ENCODE data around the gene FSHR.

Gene FSHR, protein sequence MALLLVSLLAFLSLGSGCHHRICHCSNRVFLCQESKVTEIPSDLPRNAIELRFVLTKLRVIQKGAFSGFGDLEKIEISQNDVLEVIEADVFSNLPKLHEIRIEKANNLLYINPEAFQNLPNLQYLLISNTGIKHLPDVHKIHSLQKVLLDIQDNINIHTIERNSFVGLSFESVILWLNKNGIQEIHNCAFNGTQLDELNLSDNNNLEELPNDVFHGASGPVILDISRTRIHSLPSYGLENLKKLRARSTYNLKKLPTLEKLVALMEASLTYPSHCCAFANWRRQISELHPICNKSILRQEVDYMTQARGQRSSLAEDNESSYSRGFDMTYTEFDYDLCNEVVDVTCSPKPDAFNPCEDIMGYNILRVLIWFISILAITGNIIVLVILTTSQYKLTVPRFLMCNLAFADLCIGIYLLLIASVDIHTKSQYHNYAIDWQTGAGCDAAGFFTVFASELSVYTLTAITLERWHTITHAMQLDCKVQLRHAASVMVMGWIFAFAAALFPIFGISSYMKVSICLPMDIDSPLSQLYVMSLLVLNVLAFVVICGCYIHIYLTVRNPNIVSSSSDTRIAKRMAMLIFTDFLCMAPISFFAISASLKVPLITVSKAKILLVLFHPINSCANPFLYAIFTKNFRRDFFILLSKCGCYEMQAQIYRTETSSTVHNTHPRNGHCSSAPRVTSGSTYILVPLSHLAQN

GRCh38 chr2:49154140-49154539, at the start of gene FSHR:
Gene FSHR, minus strand, starts transcription at chr2:49154515. Its CDS starts 98 bp downstream, at chr2:49154417.
- Mint-ChIP-seq H3K36me3 (ENCODE audit: insufficient read depth) (peaks cover 2% of the 10 kb centered on the region), H3K9me3 (no peaks in the 10 kb centered on the region), H3K4me3 (no peak within 1 kb of the TSS), H3K27ac (ENCODE audit: low read depth) (no peak within 1 kb of the TSS), H3K4me1 (no peaks in the 10 kb centered on the region), H3K27me3 (no peaks in the 10 kb centered on the region)
- no peak for DNase-seq (ENCODE audit: low spot score in 2 of 2)
- no peak for ATAC-seq (replicated peaks; ENCODE audit: extremely low read depth, poor library complexity, severe bottlenecking)

GRCh38 chr2:49199266-49199665, 45.0 kb upstream of the FSHR start:
- H3K4me3 Mint-ChIP-seq, result no peak overlapping the region
- no peak for ATAC-seq (replicated peaks; ENCODE audit: extremely low read depth, poor library complexity, severe bottlenecking)

DNA sequence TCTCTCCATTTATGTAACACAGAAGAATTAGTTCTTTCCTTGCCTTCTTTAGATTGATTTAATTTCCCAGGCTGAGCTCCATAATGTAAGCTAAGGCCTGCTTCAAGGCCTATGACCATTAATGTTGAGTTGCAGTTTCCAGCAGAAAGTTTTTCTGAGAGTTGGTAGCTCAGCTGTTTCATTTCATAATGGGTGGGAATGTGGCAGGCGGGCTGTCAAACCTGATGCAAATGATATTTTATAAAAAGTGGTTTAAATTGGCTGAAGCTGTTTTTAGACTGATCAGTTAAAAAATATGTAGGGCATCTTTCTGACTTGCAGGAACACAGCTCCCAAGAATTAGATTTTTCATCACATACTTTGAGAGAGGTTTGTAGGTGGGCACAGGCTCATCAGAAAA, 40.4 kb upstream of the FSHR start:
- H3K4me3 Mint-ChIP-seq, result no peak overlapping the region
- no peak for ATAC-seq (replicated peaks; ENCODE audit: extremely low read depth, poor library complexity, severe bottlenecking)
- H3K27me3 Mint-ChIP-seq, result no peaks in the 10 kb centered on the region
- DNase-seq (ENCODE audit: low spot score in 2 of 2), result no peak
- no peak overlapping the region for H3K27ac Mint-ChIP-seq (ENCODE audit: low read depth)
- peaks cover 10% of the 10 kb centered on the region for H3K9me3 Mint-ChIP-seq
- no peaks in the 10 kb centered on the region for H3K36me3 Mint-ChIP-seq (ENCODE audit: insufficient read depth)
- H3K4me1 Mint-ChIP-seq, result no peaks in the 10 kb centered on the region

More at GRCh38 chr2:49199266-49199665, 45.0 kb upstream of the FSHR start:
- no peak for DNase-seq (ENCODE audit: low spot score in 2 of 2)
- Mint-ChIP-seq H3K4me1 (no peaks in the 10 kb centered on the region), H3K36me3 (ENCODE audit: insufficient read depth) (no peaks in the 10 kb centered on the region), H3K27ac (ENCODE audit: low read depth) (no peak overlapping the region), H3K27me3 (no peaks in the 10 kb centered on the region), H3K9me3 (peaks cover 18% of the 10 kb centered on the region)

- H3K27ac Mint-ChIP-seq (ENCODE audit: low read depth), result no peak overlapping the region
- peaks cover 9% of the 10 kb centered on the region for H3K9me3 Mint-ChIP-seq
- no peaks in the 10 kb centered on the region for H3K27me3 Mint-ChIP-seq
- DNase-seq (ENCODE audit: low spot score in 2 of 2) (no peak), ATAC-seq (replicated peaks; ENCODE audit: extremely low read depth, poor library complexity, severe bottlenecking) (no peak)
- H3K4me3 Mint-ChIP-seq, result no peak overlapping the region
- H3K4me1 Mint-ChIP-seq, result no peaks in the 10 kb centered on the region
- H3K36me3 Mint-ChIP-seq (ENCODE audit: insufficient read depth), result no peaks in the 10 kb centered on the region
Observed at GRCh38 chr2:49192036-49192435, 37.7 kb upstream of the FSHR start.

DNA sequence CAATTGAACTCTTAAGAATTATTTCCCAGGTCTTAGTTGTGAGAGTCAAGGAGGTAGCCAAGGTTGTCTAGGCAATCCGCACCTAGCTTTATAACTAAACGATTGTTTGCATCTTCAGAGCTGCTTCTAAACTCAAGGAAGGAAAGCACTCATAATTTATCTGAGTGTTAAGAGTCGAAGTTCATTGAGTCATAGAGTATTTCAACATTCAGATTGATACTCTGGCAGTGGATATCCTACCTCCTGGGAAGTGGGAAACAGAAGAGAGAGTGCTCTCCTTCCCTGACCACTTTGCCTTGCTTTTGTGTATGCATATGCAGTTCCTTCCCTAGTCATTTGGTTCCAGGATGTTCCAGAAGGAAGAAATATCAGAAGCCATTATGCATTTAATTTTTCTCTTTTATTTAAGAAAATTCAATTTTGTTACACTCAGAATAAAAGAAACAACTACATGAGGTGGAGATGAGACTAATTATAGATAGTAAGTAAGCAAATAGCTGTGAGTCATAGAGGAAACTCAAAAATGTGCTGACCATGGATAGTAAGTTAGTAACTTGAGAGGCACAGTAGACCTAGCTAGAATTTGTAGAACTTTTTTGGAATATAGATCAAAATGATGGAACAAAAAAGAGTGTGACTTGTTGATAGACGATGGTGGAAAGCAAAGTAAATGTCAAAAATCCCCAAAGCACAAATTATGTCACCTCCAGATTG, 35.4 kb upstream of the FSHR start:
- Mint-ChIP-seq H3K27me3 (no peaks in the 10 kb centered on the region), H3K36me3 (ENCODE audit: insufficient read depth) (no peaks in the 10 kb centered on the region), H3K9me3 (peaks cover 23% of the 10 kb centered on the region), H3K4me3 (no peak overlapping the region), H3K27ac (ENCODE audit: low read depth) (no peak overlapping the region), H3K4me1 (no peaks in the 10 kb centered on the region)
- ATAC-seq (replicated peaks; ENCODE audit: extremely low read depth, poor library complexity, severe bottlenecking) (no peak), DNase-seq (ENCODE audit: low spot score in 2 of 2) (no peak)

- no peak for ATAC-seq (replicated peaks; ENCODE audit: extremely low read depth, poor library complexity, severe bottlenecking)
- Mint-ChIP-seq H3K27me3 (no peaks in the 10 kb centered on the region), H3K9me3 (peaks cover 28% of the 10 kb centered on the region)
Observed at GRCh38 chr2:49186050-49186648, 31.8 kb upstream of the FSHR start.

GRCh38 chr2:49178656-49179055, 24.3 kb upstream of the FSHR start:
- Mint-ChIP-seq H3K4me3 (no peak overlapping the region), H3K27me3 (no peaks in the 10 kb centered on the region), H3K9me3 (peaks cover 11% of the 10 kb centered on the region), H3K36me3 (ENCODE audit: insufficient read depth) (no peaks in the 10 kb centered on the region), H3K27ac (ENCODE audit: low read depth) (no peak overlapping the region), H3K4me1 (no peaks in the 10 kb centered on the region)
- ATAC-seq (replicated peaks; ENCODE audit: extremely low read depth, poor library complexity, severe bottlenecking) (no peak), DNase-seq (ENCODE audit: low spot score in 2 of 2) (no peak)

More at GRCh38 chr2:49186050-49186648, 31.8 kb upstream of the FSHR start:
- Mint-ChIP-seq H3K4me1 (no peaks in the 10 kb centered on the region), H3K27ac (ENCODE audit: low read depth) (no peak overlapping the region), H3K36me3 (ENCODE audit: insufficient read depth) (no peaks in the 10 kb centered on the region), H3K4me3 (no peak overlapping the region)
- no peak for DNase-seq (ENCODE audit: low spot score in 2 of 2)

GRCh38 chr2:49177194-49177593, 22.9 kb upstream of the FSHR start:
- no peak overlapping the region for H3K4me3 Mint-ChIP-seq
- no peaks in the 10 kb centered on the region for H3K4me1 Mint-ChIP-seq
- no peaks in the 10 kb centered on the region for H3K36me3 Mint-ChIP-seq (ENCODE audit: insufficient read depth)
- DNase-seq (ENCODE audit: low spot score in 2 of 2) (no peak), ATAC-seq (replicated peaks; ENCODE audit: extremely low read depth, poor library complexity, severe bottlenecking) (no peak)
- peaks cover 11% of the 10 kb centered on the region for H3K9me3 Mint-ChIP-seq
- no peak overlapping the region for H3K27ac Mint-ChIP-seq (ENCODE audit: low read depth)
- no peaks in the 10 kb centered on the region for H3K27me3 Mint-ChIP-seq

DNA sequence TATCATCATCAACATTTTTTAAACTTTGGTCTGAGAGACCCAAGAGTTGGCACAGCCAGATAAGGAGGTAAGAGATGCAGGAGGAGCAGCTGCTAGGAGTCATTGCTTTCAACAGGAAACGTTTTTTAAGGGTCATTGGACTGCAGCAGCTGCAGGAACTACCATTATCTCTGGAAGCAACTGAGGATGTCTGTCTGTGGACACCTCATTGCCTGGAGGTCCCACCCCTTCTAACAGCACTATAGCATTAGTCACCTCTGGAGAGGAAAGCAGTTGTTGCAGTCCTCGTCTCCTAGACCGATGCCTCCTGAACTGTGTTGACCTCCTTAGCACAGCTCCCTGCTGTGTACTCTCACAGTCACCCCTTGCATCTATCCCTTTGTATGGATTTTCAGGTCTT, 21.5 kb upstream of the FSHR start:
- H3K36me3 Mint-ChIP-seq (ENCODE audit: insufficient read depth), result no peaks in the 10 kb centered on the region
- ATAC-seq (replicated peaks; ENCODE audit: extremely low read depth, poor library complexity, severe bottlenecking), result no peak

DNA sequence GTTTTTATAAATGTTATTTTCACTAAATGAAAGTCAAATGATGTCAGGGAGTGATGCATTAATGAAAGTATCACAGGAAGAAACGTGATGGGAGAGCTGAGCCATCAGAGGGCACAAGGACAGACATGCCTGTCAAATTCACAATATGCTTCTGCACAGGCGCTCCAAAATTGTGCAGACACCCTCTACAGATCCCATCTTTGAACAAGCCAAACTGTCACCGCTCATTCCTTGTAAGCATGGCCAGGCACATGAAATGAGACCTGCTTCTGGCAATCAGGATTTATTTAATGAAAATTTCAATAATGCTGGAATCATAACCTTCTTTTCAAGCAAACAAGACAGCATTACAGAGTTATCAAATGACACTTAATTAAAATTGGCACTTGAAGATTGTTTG, 20.4 kb upstream of the FSHR start:
- DNase-seq (ENCODE audit: low spot score in 2 of 2), result no peak
- Mint-ChIP-seq H3K4me3 (no peak overlapping the region), H3K9me3 (peaks cover 17% of the 10 kb centered on the region), H3K27ac (ENCODE audit: low read depth) (no peak overlapping the region), H3K27me3 (no peaks in the 10 kb centered on the region), H3K36me3 (ENCODE audit: insufficient read depth) (no peaks in the 10 kb centered on the region), H3K4me1 (no peaks in the 10 kb centered on the region)
- no peak for ATAC-seq (replicated peaks; ENCODE audit: extremely low read depth, poor library complexity, severe bottlenecking)

More for the DNA sequence above, 21.5 kb upstream of the FSHR start:
- no peak for DNase-seq (ENCODE audit: low spot score in 2 of 2)
- H3K27me3 Mint-ChIP-seq, result no peaks in the 10 kb centered on the region
- no peak overlapping the region for H3K4me3 Mint-ChIP-seq
- H3K4me1 Mint-ChIP-seq, result no peaks in the 10 kb centered on the region
- H3K9me3 Mint-ChIP-seq, result peaks cover 17% of the 10 kb centered on the region
- H3K27ac Mint-ChIP-seq (ENCODE audit: low read depth), result no peak overlapping the region

- H3K36me3 Mint-ChIP-seq (ENCODE audit: insufficient read depth), result no peaks in the 10 kb centered on the region
- no peak overlapping the region for H3K27ac Mint-ChIP-seq (ENCODE audit: low read depth)
- peaks cover 20% of the 10 kb centered on the region for H3K9me3 Mint-ChIP-seq
- H3K27me3 Mint-ChIP-seq, result no peaks in the 10 kb centered on the region
- H3K4me1 Mint-ChIP-seq, result no peaks in the 10 kb centered on the region
- no peak for ATAC-seq (replicated peaks; ENCODE audit: extremely low read depth, poor library complexity, severe bottlenecking)
- no peak overlapping the region for H3K4me3 Mint-ChIP-seq
- no peak for DNase-seq (ENCODE audit: low spot score in 2 of 2)
Observed at GRCh38 chr2:49167131-49167530, 12.8 kb upstream of the FSHR start.

- no peak for DNase-seq (ENCODE audit: low spot score in 2 of 2)
- Mint-ChIP-seq H3K9me3 (peaks cover 15% of the 10 kb centered on the region), H3K4me1 (no peaks in the 10 kb centered on the region), H3K27me3 (no peaks in the 10 kb centered on the region), H3K4me3 (no peak overlapping the region), H3K27ac (ENCODE audit: low read depth) (no peak overlapping the region), H3K36me3 (ENCODE audit: insufficient read depth) (no peaks in the 10 kb centered on the region)
- no peak for ATAC-seq (replicated peaks; ENCODE audit: extremely low read depth, poor library complexity, severe bottlenecking)
Observed at GRCh38 chr2:49165662-49166061, 11.3 kb upstream of the FSHR start.

Data from central memory CD8-positive, alpha-beta T cell (primary cell).